ENCODE measurements around the gene PLPPR5.
"Not testable (repeated sequence)": the region's sequence is repeated elsewhere in the genome, so short reads cannot be mapped to it uniquely, and the experiment has no call there.

The PLPPR5 gene

DNA sequence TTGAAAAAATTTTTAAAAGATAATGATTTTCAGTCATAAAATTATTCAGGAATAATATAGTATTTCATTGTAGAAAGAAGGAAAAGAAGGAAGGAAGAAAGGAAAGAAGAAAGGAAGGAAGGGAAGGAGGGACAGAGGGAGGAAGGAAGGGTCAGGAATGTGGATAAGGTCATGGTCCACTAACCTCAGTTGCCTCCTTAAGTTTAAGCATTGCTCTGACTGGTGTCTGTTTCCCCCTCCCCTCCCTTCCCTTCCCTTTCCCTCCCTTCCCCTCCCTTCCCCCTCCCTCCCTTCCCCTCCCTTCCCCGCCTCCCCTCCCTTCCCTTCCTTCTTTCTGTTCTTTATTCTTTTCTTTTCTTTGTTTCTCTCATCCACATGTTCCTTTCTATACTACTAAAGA, 95.7 kb downstream of the PLPPR5 start:
- DNase-seq = no peak

DNA sequence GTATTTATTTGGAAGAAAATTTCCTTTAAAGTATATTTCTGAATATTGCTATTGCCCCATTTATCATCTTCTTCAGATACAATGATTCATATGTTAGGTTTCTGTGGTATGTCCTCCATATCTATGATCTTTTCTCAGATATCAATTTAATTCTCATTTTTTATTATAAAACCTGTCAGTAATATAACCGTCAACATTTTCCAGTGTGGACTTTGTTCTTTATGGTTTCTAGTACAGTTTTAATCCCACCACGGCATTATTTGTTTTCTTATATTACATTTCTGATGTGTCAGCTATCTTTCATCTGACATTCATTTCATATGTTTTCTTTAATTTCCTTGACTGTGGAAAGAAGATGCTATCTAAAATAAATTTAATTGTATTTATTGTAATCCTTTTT, 97.9 kb downstream of the PLPPR5 start:
- no peak for DNase-seq

DNA sequence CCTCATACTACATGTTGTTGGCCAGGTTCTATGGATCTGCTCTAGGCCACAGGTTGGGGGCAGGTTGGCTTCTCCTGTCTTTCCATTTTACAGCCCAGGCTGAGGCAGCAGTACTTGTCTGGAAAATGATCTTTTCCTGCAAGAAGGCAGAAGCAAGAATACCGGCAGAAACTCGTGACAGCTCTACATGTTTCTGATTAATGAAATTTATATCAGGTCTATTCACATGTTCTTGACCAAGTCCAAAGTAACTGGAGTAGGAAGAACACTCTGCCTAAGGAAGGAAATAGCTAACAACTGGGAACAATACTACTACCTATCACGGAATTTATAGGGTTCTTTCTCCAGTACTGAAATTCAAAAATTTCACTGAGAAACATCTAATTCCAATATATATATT, 98.3 kb downstream of the PLPPR5 start:
- no peak for DNase-seq

DNA sequence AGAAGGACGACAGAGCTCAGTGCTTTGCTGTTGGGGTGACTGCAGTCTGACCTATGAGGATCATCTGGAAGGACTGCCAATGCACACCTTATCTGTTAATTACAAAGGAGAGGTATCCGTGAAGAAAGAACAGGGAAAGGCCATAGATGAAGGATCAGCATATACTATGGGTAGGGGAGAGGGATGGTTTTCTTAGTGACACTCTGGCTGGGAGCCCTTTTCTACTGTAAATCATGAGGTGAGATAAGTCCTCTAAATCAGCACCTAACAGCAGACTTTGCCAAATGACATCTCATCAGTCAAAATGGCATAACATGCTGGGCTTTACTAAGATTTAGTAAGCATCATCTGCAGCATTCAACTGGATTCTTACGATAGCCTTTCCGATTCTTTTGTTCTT, 100.0 kb downstream of the PLPPR5 start:
- DNase-seq = no peak

DNA sequence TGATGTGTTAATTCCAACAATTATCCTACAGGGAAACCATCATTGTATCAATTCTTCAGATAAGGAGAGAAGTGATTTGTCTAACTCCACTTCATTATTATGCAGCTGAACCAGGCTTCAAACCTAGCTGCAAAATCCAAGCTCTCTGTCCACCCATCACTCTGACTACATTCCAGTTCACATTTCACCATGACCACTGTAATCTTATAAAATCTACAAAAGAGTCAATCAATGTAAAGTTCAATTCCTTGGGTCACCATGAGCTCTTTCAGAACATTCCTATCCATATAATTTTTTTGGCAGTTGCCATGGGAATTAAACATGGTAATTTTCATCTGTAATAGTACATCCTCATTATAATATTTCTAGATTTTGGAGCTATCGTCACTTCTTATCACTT, 100.9 kb downstream of the PLPPR5 start:
- DNase-seq = no peak

DNA sequence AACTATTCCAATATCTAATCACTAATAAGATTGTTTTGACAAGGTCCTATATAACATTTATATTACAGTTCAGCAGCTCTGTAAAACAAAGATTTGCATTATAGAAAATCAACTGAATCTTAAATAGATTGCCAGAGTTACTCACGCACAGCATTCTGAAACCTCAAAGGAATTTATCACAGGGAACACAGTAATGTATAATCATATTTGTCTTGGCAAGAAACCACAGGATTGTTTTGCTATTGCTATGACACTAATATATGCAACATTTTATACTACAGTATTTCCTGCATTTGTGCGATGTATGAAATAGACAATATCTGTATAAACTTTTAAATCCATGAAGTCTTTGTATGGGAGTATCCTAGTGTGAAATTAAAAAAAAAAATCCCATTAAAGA, 101.4 kb downstream of the PLPPR5 start:
- peak; percentile 48 for DNase-seq

DNA sequence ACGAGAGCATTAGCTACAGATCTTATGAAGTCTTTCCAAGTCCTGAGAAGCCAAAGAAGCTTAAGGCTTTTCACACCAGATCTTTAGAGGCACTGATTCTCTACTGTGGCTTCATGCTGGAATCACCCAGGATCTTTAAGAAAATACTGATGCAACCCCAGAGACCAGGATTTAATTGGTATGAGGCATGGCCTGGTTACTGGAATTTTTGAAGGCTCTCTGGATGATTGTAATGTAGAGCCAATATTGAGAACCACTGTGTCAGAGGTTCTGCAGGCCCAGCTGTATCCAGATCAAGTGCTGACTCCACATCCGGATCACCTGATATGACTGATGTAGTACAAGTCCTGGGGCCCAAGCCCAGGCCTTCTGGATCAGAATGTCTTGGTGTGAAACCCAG, 105.7 kb downstream of the PLPPR5 start:
- DNase-seq = no peak

DNA sequence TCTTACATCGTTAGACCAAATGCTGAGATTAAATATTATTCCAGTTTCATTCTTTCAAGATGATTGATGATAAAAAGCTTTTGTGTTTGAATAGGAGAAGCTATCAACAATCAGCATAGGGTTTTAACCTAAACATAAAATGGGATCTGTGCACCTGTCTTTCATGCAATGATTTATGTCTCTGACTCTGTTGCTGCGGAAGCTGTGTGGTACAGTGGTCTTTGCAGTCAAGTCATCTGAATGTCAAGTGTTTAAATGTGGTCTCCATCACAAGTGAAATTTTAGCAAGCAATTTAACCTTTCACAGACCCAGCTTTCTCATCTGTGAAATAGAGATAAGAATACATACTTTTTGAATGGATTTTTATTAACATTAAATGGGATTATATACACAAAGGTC, 107.2 kb downstream of the PLPPR5 start:
- DNase-seq = no peak

DNA sequence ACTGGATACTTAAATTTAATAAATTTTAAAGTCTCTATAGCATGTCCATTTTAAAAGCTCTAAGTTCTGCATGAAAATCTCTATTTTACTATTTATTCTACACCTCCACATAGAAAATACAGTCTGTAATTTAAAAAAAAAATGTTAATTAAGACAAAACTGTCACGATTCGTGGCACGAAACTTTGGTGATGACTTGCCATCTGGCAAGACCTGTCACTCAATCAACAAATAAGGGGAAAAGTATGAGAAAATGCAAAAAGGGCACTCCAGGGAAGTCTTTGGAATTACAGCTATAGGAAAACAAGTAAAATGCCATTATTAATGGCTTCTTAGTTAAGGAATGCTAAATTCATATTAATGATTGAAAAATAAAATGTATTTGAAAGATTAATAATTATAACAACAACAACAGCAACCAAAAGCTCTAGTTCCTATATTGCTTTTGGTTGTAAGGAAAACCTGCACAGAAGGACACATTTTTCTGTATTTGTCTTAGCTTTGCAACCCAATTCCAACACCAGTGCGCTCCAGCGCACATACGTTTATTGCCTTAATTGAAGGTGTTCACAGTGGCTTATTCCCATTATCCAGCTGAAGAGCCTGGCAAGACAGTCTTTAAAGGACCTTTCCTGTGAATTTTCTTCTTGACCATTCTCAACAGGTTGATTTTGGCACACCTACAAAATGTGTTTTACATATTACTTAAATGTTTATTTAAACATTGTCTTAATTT, 107.8 kb downstream of the PLPPR5 start:
- DNase-seq = no peak

DNA sequence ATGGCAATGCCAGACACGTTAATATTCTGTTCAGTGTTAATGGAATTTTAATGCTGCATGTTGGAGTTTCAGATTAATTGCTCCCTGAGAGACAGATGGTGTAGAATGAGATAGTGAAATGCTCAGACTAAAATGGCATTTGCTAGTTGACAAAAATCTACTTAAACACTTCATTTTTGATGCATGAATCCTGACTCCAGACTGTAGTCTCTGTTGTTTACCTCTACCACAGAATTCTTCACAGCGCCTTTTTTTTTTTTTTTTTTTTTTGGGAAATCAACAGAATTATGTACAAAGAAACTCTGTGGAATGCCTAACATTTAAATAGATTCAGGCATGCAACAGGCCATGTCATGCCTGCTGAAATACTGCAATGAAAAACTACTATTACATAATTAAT, 111.3 kb downstream of the PLPPR5 start:
- DNase-seq = no peak

DNA sequence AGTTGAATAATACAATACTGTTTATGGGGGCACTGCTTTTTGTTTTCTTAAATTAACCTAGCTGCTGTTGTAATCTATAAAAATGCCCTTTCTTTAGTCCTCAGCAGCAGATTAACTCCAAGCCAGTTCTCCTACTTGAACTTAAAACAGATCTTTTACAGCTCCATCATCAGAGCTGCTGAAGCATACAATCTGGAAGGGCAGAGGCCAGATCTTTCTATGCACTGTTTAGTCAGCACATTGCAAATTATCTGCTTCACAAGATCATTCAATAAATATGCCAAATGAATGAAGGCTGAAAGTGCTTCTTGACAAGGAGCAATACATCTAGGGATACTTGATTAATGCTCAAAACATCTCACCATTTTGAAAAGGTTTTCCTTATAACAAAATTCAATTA, 115.8 kb downstream of the PLPPR5 start:
- no peak for DNase-seq

DNA sequence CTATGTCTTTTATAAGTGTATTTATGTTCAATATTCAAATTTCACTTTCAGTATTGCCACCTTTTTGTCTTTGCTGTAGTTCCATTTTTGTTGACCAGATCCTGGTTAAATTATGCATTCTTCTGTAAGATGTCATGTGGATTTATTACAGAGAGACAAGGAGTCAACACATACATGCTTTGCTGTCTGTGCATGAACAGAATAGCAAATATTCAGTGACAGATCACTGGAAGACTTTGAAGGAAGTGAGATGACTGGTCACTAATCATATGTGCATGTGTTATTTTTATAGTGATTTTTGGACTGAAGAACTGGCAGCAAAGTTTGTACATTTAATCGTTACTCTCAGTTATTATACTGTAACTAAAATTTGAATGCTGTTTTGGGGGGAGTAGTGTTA, 117.2 kb downstream of the PLPPR5 start:
- DNase-seq = no peak

DNA sequence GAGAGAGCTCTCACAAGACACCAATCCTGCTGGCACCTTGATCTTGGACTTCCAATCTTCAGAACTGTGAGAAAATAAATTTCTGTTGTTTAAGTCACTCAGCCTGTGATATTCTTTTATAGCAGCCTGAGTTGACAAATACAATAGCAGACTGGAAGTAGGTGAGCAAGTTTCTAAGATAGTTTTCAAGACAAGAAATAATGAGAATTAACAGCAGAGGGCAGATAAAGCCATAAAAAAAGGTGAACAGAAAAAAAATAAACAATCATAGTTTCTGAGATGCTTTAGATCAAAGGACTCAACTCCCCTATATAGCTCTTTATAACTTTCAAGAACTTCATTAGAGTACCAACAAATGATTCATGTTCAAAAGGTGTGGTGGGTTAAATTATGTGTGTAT, 119.8 kb downstream of the PLPPR5 start:
- no peak for DNase-seq

DNA sequence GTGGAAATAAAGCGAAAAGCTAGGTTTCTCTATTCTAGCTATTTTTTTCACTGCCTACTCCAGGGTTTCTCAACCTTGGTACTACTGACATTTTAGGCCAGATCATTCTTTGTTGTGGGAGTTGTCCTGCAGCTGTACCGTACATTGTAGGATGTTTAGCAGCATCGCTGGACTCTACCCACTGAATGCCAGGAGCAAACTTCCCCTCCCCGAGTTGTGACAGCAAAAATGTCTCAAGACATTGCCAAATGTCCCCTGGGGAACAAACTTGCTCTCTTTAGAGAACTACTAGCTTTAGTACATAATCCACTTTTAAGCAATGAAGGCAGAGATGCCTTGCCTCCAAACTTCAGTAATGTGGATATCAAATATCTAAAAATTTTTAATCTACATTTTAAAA, 122.8 kb downstream of the PLPPR5 start:
- DNase-seq = no peak

DNA sequence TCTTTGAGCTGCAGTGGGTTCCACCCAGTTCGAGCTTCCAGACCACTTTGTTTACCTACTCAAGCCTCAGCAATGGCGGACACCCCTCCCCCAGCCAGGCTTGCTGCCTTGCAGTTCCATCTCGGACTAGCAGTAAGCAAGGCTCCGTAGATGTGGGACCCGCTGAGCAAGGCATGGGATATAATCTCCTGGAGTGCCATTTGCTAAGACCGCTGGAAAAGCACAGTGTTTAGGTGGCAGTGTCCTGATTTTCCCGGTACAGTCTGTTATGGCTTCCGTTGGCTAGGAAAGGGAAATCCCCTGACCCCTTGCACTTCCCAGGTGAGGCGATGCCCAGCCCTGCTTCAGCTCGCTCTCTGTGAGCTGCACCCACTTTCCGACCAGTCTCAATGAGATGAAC, 123.4 kb downstream of the PLPPR5 start:
- not testable (repeated sequence) for DNase-seq

DNA sequence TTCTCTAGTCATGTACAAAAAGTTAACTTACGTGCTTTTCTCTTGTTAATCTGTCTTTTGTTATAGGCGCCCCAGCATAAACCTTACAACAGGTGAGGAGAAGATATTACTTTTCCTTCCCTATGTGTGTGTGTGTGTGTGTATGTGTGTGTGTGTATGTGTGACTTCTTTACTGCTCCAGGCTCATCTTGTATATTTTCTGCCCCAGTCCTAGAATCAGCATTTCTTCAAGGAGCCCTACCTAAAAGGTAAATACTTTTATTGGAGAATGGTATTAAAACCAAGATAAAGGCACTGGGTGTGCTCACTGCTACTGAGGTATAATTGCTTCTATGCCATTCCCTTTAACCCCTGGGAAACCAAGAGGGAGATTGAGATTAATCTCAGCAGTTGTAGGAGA, 129.8 kb downstream of the PLPPR5 start:
- no peak for DNase-seq

DNA sequence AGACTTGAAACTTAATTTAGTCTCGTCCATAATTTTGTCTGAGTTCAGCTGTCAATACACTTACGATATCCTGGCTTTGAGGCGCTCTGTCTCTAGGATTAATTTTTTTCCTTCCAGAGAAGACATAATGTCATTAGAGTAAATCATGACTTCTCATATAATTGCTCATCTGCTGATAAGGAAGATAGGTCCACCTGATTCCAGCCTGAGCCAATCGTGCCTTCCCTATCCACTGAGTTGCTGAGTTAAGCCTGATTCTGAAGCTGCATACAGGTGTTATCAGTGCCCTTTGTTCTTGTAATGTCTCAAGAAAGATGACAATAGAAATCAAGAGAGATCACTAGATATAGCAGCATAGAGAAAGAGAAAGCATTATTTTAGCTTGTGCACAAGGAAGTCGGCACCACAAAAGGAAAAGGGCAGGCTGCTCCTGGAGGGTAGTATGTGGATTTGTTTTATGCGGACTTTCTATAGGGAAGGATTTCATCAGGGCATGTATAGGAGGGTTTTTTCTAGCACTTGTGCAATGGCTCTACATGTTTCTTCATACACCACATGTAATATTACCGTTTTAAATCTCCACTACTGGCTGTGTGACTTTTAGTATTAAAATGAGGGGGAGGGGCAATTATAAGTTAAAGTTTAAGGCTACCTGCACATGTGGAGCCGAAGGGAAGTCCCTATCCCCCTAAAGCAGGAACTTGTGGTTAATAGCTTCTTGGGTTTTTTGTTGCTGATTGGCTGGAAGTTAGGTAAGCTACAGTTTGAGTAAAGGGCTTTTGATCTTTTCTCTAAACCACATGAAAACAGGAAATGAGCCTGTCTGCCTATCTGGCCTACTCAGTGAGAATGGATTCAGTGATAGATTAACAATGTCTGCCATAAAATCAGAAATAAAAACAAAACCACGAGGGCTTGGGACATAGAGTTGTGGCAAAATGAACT, 133.4 kb downstream of the PLPPR5 start:
- DNase-seq = no peak

DNA sequence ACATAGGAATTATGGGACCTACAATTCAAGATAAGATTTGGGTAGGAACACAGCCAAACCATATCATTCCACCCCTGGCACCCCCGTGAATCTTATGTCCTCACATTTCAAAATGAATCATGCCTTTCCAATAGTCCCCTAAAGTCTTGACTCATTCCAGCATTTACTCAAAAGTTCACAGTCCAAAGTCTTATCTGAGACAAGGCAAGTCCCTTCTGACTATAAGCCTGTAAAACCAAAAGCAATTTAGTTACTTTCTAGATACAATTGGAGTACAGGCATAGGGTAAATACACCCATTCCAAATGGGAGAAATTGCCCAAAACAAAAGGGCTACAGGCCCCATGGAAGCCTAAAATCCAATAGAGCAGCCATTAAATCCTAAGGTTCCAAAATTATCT, 138.9 kb downstream of the PLPPR5 start:
- DNase-seq = no peak

DNA sequence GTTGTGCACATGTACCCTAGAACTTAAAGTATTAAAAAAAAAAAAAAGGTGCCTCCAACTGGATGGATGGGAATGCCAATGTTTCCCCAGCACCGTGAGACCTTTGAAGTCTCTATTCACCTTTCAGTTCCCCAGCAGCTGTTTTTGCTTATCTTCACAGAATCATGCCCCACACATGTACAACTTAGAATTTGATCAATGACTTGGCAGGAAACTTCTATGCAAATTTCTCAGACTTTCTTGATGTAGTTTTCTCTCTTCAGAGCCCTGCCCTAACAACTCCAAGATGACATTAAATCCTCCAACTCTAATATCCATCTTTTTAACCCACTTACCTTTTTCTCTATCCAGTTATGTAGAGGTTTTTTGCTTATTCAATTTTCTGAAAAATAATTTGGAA, 144.3 kb downstream of the PLPPR5 start:
- no peak for DNase-seq

DNA sequence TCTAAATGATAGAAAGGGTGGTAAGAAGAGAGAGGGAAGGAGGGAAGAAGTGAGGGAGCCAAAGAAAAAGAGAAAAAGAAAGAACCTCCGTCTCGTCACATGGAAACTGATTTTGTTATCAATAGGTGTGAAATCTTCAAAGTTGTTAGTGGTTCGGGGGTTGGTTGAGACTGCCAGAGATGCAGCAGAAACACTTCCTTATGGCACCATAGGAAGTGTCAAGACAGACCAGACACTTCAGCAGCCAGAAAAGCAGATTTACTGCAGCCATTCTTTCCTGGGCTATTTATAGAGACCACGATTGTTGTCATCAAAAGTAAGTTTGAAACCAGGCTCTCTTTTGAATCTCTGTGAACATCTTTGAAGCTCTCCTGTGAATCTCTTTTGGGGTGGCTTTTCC, 150.5 kb downstream of the PLPPR5 start:
- DNase-seq = no peak

DNA sequence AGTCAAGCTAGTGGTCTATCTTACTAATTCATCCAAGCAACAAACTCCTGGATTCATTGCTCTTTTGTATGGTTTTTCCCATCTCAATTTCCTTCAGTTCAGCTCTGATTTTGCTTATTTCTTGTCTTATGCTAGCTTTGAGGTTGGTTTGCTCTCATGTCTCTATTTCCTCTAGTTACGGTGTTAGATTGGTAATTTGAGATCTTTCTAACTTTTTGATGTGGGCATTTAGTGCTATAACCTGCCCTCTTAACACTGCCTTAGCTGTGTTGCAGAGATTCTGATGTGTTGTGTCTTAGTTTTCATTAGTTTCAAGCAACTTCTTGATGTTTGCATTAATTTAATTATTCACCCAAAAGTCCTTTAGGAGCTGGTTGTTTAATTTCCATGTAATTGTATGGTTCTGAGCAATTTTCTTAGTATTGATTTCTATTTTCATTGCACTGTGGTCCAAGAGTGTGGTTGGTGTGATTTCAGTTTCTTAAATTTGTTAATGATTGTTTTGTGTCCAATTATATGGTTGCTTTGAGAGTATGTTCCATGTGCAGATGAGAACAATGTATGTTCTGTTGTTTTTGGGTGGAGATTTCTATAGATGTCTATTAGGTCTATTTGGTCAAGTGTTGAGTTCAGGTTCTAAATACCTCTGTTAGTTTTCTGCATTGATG, 154.6 kb downstream of the PLPPR5 start:
- DNase-seq = no peak

DNA sequence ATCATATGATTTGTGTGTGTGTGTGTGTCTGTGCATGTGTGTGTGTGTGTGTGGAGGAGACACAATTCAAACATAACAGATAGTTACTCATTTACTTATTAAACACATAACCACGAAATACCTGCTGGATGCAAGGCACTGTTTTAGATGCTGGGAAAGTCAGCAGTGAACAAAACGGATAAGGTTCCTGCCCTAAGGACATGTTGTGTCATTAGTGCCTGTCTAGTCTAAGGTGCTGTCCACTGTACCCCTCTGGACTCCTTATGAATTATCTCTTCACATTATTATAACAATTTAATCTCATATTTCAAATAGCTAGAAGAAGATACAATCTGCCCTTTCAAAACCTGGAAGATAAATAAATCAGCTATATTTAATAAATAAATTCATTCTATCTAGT, 162.4 kb downstream of the PLPPR5 start:
- DNase-seq = no peak
